HG03045 (cell line): Measurements from ENCODE around the gene HLA-F.

ENCODE experiments used
- ATAC-seq: cut with Tn5 transposase; IDR thresholded peaks from one replicate; pipeline ENCODE4 v1.9.1; 2021; ENCODE audit warnings: mild to moderate bottlenecking, moderate library complexity; ENCODE audit not compliant: unreplicated experiment

Gene HLA-F

GRCh38 chr6:29759457-29759856 lies 36.2 kb downstream of the HLA-F start:
- no peak for ATAC-seq

GRCh38 chr6:29760328-29760727 lies 37.1 kb downstream of the HLA-F start:
- ATAC-seq, result no peak

GRCh38 chr6:29762051-29762450 lies 38.8 kb downstream of the HLA-F start:
- no peak for ATAC-seq

GRCh38 chr6:29762781-29763214 lies 39.6 kb downstream of the HLA-F start:
- ATAC-seq, result no peak

- ATAC-seq, result no peak
Observed at GRCh38 chr6:29763491-29764289, 40.5 kb downstream of the HLA-F start.

- no peak for ATAC-seq
Observed at GRCh38 chr6:29764422-29765196, 41.4 kb downstream of the HLA-F start.

- no peak for ATAC-seq
Observed at GRCh38 chr6:29769336-29769735, 46.1 kb downstream of the HLA-F start.

GRCh38 chr6:29770306-29770705 lies 47.1 kb downstream of the HLA-F start:
- ATAC-seq, result no peak

- ATAC-seq, result no peak
Observed at GRCh38 chr6:29776684-29777083, 53.5 kb downstream of the HLA-F start.
